IgD-negative memory B cell (primary cell): ENCODE measurements around the gene TCF15. TPM values are rescaled to one million over a fixed set of nuclear protein-coding genes. Genes with fewer than 3 reads are reported as not detected.
"Not testable (repeated sequence)": the region's sequence is repeated elsewhere in the genome, so short reads cannot be mapped to it uniquely, and the experiment has no call there.

Experiments
- H3K27ac Mint-ChIP-seq, 3 donors: one replicate each; pipeline ENCODE4 v1.8.0; 2020 to 2022; ENCODE audit warnings: mild to moderate bottlenecking in 3 of 3, mixed read lengths in 3 of 3, moderate library complexity in 1 of 3
- H3K27me3 Mint-ChIP-seq: one replicate; pipeline ENCODE4 v1.8.0; 2021; ENCODE audit warnings: mixed read lengths
- H3K36me3 Mint-ChIP-seq: one replicate; pipeline ENCODE4 v1.8.0; 2020; ENCODE audit warnings: mild to moderate bottlenecking, mixed read lengths
- H3K4me1 Mint-ChIP-seq, 3 donors: one replicate each; pipeline ENCODE4 v1.8.0; 2020 to 2022; ENCODE audit warnings: mixed read lengths in 3 of 3, mild to moderate bottlenecking in 1 of 3
- H3K4me3 Mint-ChIP-seq, 4 donors: one replicate each; pipeline ENCODE4 v1.8.0; 2020 to 2022; ENCODE audit warnings: mild to moderate bottlenecking in 4 of 4, mixed read lengths in 4 of 4, moderate library complexity in 3 of 4
- H3K9me3 Mint-ChIP-seq, 3 donors: one replicate each; pipeline ENCODE4 v1.8.0; 2020 to 2021; ENCODE audit warnings: mixed read lengths in 3 of 3, mild to moderate bottlenecking in 1 of 3
- polyA plus RNA-seq: library from polyadenylated mRNA; unstranded; fragments of 300-500 nt; fragmentation: Illumina TruSeq; gene quantifications from one replicate; pipeline ENCODE4 v1.2.3, GENCODE V29; 2021

Gene TCF15
- polyA plus RNA-seq, 1 donor from 2014 or later: not detected

DNA sequence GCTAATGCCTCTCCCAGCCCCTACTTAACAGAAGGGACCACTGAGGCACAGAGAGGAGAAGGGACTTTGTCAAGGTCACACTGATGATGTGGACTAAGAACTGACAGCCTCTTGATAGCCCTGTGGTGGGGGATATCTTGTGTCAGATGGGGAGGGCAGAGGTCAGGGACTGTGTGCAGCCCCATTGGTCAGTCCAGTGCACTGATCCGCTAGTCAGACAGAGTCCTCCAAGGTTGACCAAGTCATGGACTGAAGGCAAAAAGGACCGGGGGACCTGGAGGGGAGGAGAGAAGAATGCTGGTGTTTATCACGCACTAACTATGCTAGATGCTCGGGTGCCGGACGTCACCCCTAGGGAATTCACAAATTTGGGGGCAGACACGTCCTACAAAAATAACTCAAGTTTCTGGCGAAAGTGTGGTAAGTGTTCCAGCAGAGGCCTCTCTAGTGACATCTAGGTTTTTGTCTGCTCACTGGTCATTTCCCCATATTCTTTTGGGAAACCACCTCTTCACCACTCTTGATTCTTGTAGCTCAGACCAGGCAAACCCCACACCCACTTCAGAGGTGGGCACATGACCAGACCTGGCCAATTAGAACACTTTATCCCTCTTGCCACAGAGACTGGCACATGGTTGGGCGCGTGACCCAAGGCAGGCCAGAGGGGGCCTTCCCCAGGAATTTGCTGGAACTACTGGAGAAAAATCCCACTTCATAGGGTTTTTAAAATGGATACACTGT lies 21.0 kb downstream of the TCF15 start:
- Mint-ChIP-seq H3K36me3 (peaks cover 3% of the 10 kb centered on the region), H3K4me1 (peaks cover 0 to 3% (median 2%) of the 10 kb centered on the region in 3 donors), H3K27me3 (peaks cover 20% of the 10 kb centered on the region), H3K9me3 (no peaks in the 10 kb centered on the region), H3K27ac (no peak overlapping the region), H3K4me3 (peak overlapping the region in 2 of 4 donors; percentile 0 to 67)

DNA sequence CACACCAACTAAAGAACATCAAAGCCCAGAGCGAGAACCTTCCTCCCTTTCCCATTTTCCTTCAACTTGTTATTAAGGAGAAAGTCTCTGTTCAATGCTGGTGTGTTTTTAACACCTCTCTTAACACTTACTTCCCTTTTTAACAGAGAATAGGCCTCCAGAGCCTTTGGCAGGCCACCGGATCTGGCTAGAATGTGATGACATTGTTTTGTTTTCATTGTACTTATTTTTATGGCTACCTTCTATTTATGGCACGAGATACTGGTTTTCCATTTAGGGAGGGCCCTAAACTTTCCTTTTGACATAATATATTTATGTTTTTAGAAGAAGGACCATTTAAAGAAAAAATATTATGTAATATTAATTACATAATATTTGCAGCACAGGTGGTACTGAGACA lies 21.6 kb downstream of the TCF15 start:
- H3K36me3 Mint-ChIP-seq: peaks cover 3% of the 10 kb centered on the region
- no peak overlapping the region for H3K4me3 Mint-ChIP-seq
- peaks cover 0 to 3% (median 2%) of the 10 kb centered on the region in 3 donors for H3K4me1 Mint-ChIP-seq
- peaks cover 18% of the 10 kb centered on the region for H3K27me3 Mint-ChIP-seq
- H3K27ac Mint-ChIP-seq: no peak overlapping the region
- H3K9me3 Mint-ChIP-seq: no peaks in the 10 kb centered on the region

DNA sequence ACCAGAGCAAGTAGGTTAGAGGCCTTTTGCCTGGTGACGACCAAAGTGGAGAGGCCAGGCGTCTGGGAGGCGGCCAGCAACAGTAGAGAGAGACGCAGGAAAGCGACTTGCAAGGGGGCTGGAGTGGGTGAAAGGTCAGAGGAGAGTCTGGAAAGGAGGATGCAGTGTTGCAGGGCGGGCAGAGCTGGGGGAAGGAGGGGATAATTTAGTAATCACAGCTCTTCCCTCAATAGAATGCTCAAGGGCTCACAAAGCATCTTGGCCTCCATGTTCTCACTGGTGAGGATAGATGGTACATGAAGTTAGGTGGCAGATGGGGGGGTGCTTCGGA lies 25.2 kb downstream of the TCF15 start:
- H3K9me3 Mint-ChIP-seq: no peaks in the 10 kb centered on the region
- no peak overlapping the region for H3K4me3 Mint-ChIP-seq
- H3K27me3 Mint-ChIP-seq: peaks cover 14% of the 10 kb centered on the region
- H3K27ac Mint-ChIP-seq: no peak overlapping the region
- H3K4me1 Mint-ChIP-seq: peaks cover 0 to 3% (median 0%) of the 10 kb centered on the region in 3 donors
- H3K36me3 Mint-ChIP-seq: no peaks in the 10 kb centered on the region

- peaks cover 0 to 1% (median 0%) of the 10 kb centered on the region in 3 donors for H3K4me1 Mint-ChIP-seq
- H3K4me3 Mint-ChIP-seq: no peak overlapping the region
- H3K9me3 Mint-ChIP-seq: no peaks in the 10 kb centered on the region
- no peaks in the 10 kb centered on the region for H3K36me3 Mint-ChIP-seq
- peaks cover 14% of the 10 kb centered on the region for H3K27me3 Mint-ChIP-seq
- H3K27ac Mint-ChIP-seq: no peak overlapping the region
Measured at GRCh38 chr20:584161-584970, 25.7 kb downstream of the TCF15 start.

DNA sequence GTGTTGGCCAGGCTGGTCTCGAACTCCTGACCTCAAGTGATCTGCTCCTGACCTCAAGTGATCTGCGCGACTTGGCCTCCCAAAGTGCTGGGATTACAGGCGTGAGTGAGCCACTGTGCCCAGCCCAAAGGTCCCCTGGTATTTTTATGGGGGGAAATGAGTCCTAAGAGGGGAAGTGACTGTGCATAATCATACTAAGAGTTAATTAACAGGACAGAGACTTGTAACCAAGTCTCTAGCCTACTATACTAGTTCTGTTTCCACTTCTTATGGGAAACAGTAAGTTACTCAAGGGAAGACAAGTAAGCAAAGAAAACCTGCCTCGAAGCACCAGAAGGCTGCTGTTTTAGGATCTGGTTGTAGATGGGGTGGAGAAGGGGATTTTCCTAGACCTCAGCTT lies 27.9 kb downstream of the TCF15 start:
- no peaks in the 10 kb centered on the region for H3K9me3 Mint-ChIP-seq
- no peaks in the 10 kb centered on the region for H3K36me3 Mint-ChIP-seq
- no peak overlapping the region for H3K27ac Mint-ChIP-seq
- H3K4me1 Mint-ChIP-seq: no peaks in the 10 kb centered on the region
- H3K4me3 Mint-ChIP-seq: no peak overlapping the region
- peaks cover 14% of the 10 kb centered on the region for H3K27me3 Mint-ChIP-seq

DNA sequence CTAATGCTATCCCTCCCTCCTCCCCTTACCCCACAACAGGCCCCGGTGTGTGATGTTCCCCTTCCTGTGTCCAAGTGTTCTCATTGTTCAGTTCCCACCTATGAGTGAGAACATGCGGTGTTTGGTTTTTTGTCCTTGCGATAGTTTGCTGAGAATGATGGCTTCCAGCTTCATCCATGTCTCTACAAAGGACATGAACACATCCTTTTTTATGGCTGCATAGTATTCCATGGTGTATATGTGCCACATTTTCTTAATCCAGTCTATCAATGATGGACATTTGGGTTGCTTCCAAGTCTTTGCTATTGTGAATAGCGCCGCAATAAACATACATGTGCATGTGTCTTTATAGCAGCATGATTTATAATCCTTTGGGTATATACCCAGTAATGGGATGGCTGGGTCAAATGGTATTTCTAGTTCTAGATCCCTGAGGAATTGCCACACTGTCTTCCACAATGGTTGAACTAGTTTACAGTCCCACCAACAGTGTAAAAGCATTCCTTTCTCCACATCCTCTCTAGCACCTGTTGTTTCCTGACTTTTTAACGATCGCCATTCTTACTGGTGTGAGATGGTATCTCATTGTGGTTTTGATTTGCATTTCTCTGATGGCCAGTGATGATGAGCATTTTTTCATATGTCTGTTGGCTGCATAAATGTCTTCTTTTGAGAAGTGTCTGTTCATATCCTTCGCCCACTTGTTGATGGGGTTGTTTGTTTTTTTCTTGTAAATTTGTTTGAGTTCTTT lies 31.0 kb downstream of the TCF15 start:
- H3K9me3 Mint-ChIP-seq, H3K27ac Mint-ChIP-seq, H3K36me3 Mint-ChIP-seq, H3K4me3 Mint-ChIP-seq, H3K4me1 Mint-ChIP-seq: not testable (repeated sequence)
- peaks cover 12% of the 10 kb centered on the region for H3K27me3 Mint-ChIP-seq

DNA sequence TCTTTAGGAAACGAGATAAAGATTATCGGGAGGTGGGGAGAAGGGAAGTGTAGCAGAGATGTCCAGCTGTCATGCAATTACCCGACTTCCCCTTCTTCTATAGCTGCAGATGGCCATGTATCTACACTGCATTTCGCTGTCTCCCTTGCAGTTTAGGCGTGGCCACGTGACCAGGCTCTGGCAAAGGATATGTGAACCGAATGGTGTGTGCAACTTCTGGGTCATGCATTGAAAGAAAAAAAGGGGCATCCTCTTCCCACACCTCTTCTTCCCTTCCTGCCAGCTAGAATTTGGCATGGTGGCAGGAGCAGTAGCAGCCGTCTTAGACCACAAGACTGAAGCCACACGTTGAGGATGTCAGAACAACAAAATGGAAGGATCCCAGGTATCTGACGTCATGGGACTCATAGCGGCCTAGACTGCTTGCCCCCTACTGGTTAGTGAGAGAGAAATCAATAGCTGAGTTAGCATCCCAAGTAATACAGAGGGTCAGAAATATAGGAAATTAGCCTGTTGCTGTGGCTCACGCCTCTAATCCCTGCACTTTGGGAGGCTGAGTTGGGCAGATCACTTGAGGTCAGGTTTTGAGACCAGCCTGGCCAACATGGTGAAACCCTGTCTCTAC lies 32.8 kb downstream of the TCF15 start:
- H3K36me3 Mint-ChIP-seq: no peaks in the 10 kb centered on the region
- peaks cover 18% of the 10 kb centered on the region for H3K27me3 Mint-ChIP-seq
- no peak overlapping the region for H3K27ac Mint-ChIP-seq
- H3K4me3 Mint-ChIP-seq: peak overlapping the region in 1 of 4 donors; percentile 5
- H3K9me3 Mint-ChIP-seq: no peaks in the 10 kb centered on the region
- H3K4me1 Mint-ChIP-seq: no peaks in the 10 kb centered on the region

GRCh38 chr20:576156-576555 lies 34.0 kb downstream of the TCF15 start:
- H3K36me3 Mint-ChIP-seq: no peaks in the 10 kb centered on the region
- H3K4me1 Mint-ChIP-seq: no peaks in the 10 kb centered on the region
- H3K27me3 Mint-ChIP-seq: peaks cover 19% of the 10 kb centered on the region
- H3K9me3 Mint-ChIP-seq: no peaks in the 10 kb centered on the region
- no peak overlapping the region for H3K27ac Mint-ChIP-seq
- H3K4me3 Mint-ChIP-seq: no peak overlapping the region

- no peaks in the 10 kb centered on the region for H3K4me1 Mint-ChIP-seq
- H3K4me3 Mint-ChIP-seq: no peak overlapping the region
- H3K36me3 Mint-ChIP-seq: no peaks in the 10 kb centered on the region
- H3K27me3 Mint-ChIP-seq: peaks cover 19% of the 10 kb centered on the region
- no peaks in the 10 kb centered on the region for H3K9me3 Mint-ChIP-seq
- H3K27ac Mint-ChIP-seq: no peak overlapping the region
Measured at GRCh38 chr20:575230-575629, 34.9 kb downstream of the TCF15 start.

GRCh38 chr20:574297-574942 lies 35.7 kb downstream of the TCF15 start:
- no peaks in the 10 kb centered on the region for H3K9me3 Mint-ChIP-seq
- peaks cover 21% of the 10 kb centered on the region for H3K27me3 Mint-ChIP-seq
- H3K4me1 Mint-ChIP-seq: no peaks in the 10 kb centered on the region
- H3K36me3 Mint-ChIP-seq: no peaks in the 10 kb centered on the region
- no peak overlapping the region for H3K27ac Mint-ChIP-seq
- H3K4me3 Mint-ChIP-seq: no peak overlapping the region

- H3K4me3 Mint-ChIP-seq: no peak overlapping the region
- no peaks in the 10 kb centered on the region for H3K4me1 Mint-ChIP-seq
- H3K36me3 Mint-ChIP-seq: no peaks in the 10 kb centered on the region
- no peaks in the 10 kb centered on the region for H3K9me3 Mint-ChIP-seq
- H3K27me3 Mint-ChIP-seq: peaks cover 25% of the 10 kb centered on the region
- no peak overlapping the region for H3K27ac Mint-ChIP-seq
Measured at GRCh38 chr20:573414-574296, 36.5 kb downstream of the TCF15 start.

DNA sequence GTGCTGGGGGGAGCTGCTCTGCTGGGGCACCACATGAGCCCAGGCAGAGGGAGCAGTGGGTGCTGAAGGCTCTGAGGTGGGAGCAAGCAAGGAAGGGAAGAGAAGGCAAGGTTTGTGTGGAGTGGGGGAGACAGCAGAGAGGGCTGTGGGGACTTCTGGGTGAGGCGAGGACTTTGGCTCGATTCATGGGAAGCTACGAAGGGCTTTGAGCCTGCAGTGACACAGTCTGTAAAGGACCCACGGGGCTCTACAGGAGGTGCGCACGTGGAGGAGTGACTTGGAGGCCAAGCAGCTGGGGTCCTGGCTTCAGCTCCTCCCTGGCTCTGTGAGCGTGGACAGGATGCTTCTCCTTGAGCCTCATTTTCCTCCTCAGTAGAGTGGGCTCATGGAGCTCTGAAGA lies 37.4 kb downstream of the TCF15 start:
- no peak overlapping the region for H3K4me3 Mint-ChIP-seq
- no peak overlapping the region for H3K27ac Mint-ChIP-seq
- H3K27me3 Mint-ChIP-seq: peaks cover 28% of the 10 kb centered on the region
- H3K4me1 Mint-ChIP-seq: no peaks in the 10 kb centered on the region
- H3K36me3 Mint-ChIP-seq: no peaks in the 10 kb centered on the region
- no peaks in the 10 kb centered on the region for H3K9me3 Mint-ChIP-seq

GRCh38 chr20:571754-572441 lies 38.2 kb downstream of the TCF15 start:
- Mint-ChIP-seq H3K27ac (no peak overlapping the region), H3K9me3 (no peaks in the 10 kb centered on the region), H3K4me3 (no peak overlapping the region), H3K4me1 (peaks cover 0 to under 1% (median 0%) of the 10 kb centered on the region in 3 donors), H3K36me3 (no peaks in the 10 kb centered on the region), H3K27me3 (peaks cover 32% of the 10 kb centered on the region)
